ENCODE results near the gene PPIL3.

The PPIL3 gene

GRCh38 chr2:200860092-200860795 is 28.6 kb downstream of the PPIL3 start:
- peak; percentile 47 for DNase-seq

- no peak for DNase-seq
Measured at GRCh38 chr2:200856806-200857205, 32.1 kb downstream of the PPIL3 start.

GRCh38 chr2:200852605-200853004 is 36.3 kb downstream of the PPIL3 start:
- DNase-seq = no peak

GRCh38 chr2:200851398-200852248 is 37.3 kb downstream of the PPIL3 start:
- no peak for DNase-seq

GRCh38 chr2:200850512-200851256 is 38.2 kb downstream of the PPIL3 start:
- no peak for DNase-seq

GRCh38 chr2:200847939-200848338 is 40.9 kb downstream of the PPIL3 start:
- no peak for DNase-seq

- DNase-seq = no peak
Measured at GRCh38 chr2:200847269-200847668, 41.6 kb downstream of the PPIL3 start.

GRCh38 chr2:200845669-200846325 is 43.1 kb downstream of the PPIL3 start:
- no peak for DNase-seq

- no peak for DNase-seq
Measured at GRCh38 chr2:200845194-200845593, 43.7 kb downstream of the PPIL3 start.

- no peak for DNase-seq
Measured at GRCh38 chr2:200843993-200844948, 44.6 kb downstream of the PPIL3 start.

GRCh38 chr2:200839513-200839912 is 49.4 kb downstream of the PPIL3 start:
- DNase-seq = no peak

GRCh38 chr2:200834701-200835100 is 54.2 kb downstream of the PPIL3 start:
- no peak for DNase-seq

GRCh38 chr2:200829258-200829655 is 59.6 kb downstream of the PPIL3 start:
- DNase-seq = no peak

GRCh38 chr2:200828572-200829257 is 60.2 kb downstream of the PPIL3 start:
- no peak for DNase-seq

GRCh38 chr2:200828104-200828503 is 60.8 kb downstream of the PPIL3 start:
- no peak for DNase-seq

- no peak for DNase-seq
Measured at GRCh38 chr2:200821686-200822245, 67.1 kb downstream of the PPIL3 start.
